WTC11 (cell line): ENCODE measurements around the gene KANSL1L.

Source experiments
- ETV6 ChIP-seq: sonication (generic); formaldehyde crosslinking; IDR thresholded peaks from 2 replicates; pipeline ENCODE4 v1.8.1; 2022; ENCODE audit warnings: mild to moderate bottlenecking, missing genetic modification reagents
- RELA ChIP-seq: sonication (generic); formaldehyde crosslinking; IDR thresholded peaks from 2 replicates; pipeline ENCODE4 v1.8.1; 2022; ENCODE audit warnings: missing genetic modification reagents, mild to moderate bottlenecking, borderline replicate concordance
- SP1 ChIP-seq: sonication (generic); formaldehyde crosslinking; conservative IDR thresholded peaks from 2 replicates; pipeline ENCODE4 v1.8.1; 2022; ENCODE audit warnings: missing genetic modification reagents
- TEAD1 ChIP-seq: sonication (generic); formaldehyde crosslinking; IDR thresholded peaks from 2 replicates; pipeline ENCODE4 v1.8.0; 2022; ENCODE audit warnings: mild to moderate bottlenecking, missing genetic modification reagents
- TF ChIP-seq, protein P1 (sequence below): fragments of 200-600 bp; IDR thresholded peaks from 2 replicates; pipeline ENCODE4 v1.8.0; 2022; ENCODE audit warnings: antibody characterized with exemption

DNA sequence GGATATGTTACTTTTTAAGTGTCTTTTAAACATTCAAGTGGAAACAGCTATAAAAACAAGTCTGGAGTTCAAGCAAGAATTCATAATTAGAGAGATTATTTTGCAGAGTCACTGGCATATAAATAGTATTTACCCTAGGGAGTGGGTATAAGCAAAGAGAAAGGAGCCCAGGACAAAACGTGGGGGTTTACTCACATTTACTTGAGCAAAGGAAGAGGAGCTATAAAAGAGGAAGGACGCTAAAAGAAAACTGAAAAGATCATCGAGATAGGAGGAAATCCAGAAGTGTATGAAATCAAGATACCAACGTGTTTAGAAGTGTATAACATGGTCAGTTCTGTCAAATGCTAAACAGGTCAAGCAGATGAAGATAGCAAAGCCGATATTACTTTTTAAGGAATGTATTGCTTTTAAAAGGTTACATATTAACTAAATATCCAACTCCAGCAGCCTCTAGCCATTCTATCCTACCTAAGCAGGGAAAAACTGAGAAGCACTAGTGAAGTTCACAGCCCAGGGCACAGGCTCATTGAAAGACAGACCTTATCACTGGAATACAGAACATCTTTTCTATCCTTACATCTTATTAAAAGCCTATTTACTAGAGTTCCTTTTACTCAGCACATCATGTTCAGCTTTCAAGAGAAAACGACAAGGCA, 8.6 kb downstream of the KANSL1L start:
- TF ChIP-seq, protein P1, sequence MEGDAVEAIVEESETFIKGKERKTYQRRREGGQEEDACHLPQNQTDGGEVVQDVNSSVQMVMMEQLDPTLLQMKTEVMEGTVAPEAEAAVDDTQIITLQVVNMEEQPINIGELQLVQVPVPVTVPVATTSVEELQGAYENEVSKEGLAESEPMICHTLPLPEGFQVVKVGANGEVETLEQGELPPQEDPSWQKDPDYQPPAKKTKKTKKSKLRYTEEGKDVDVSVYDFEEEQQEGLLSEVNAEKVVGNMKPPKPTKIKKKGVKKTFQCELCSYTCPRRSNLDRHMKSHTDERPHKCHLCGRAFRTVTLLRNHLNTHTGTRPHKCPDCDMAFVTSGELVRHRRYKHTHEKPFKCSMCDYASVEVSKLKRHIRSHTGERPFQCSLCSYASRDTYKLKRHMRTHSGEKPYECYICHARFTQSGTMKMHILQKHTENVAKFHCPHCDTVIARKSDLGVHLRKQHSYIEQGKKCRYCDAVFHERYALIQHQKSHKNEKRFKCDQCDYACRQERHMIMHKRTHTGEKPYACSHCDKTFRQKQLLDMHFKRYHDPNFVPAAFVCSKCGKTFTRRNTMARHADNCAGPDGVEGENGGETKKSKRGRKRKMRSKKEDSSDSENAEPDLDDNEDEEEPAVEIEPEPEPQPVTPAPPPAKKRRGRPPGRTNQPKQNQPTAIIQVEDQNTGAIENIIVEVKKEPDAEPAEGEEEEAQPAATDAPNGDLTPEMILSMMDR: no peak
- TF ChIP-seq RELA (CRISPR knock-in tag) (no peak), SP1 (CRISPR knock-in tag) (no peak), ETV6 (CRISPR knock-in tag) (no peak), TEAD1 (CRISPR knock-in tag) (no peak)
